Nephron progenitor cell (in vitro differentiated cells): Measurements from ENCODE around the gene MYO9A.

Source experiments
- DNase-seq: peaks from one replicate; pipeline ENCODE4 v3.0.0; 2021
- H3K27ac Mint-ChIP-seq: 2 replicates; pipeline ENCODE4 v1.8.0; 2021; ENCODE audit warnings: mild to moderate bottlenecking, moderate library complexity, mixed read lengths
- H3K27me3 Mint-ChIP-seq: 2 replicates; pipeline ENCODE4 v1.8.0; 2021; ENCODE audit warnings: mild to moderate bottlenecking, low read depth, mixed read lengths; ENCODE audit not compliant: poor library complexity
- H3K36me3 Mint-ChIP-seq: 2 replicates; pipeline ENCODE4 v1.8.0; 2021; ENCODE audit warnings: low read depth, mixed read lengths
- H3K4me1 Mint-ChIP-seq: 2 replicates; pipeline ENCODE4 v1.8.0; 2021; ENCODE audit warnings: mixed read lengths
- H3K4me3 Mint-ChIP-seq: 2 replicates; pipeline ENCODE4 v1.8.0; 2021; ENCODE audit warnings: mild to moderate bottlenecking, moderate library complexity, mixed read lengths
- H3K9me3 Mint-ChIP-seq: 2 replicates; pipeline ENCODE4 v1.8.0; 2021; ENCODE audit warnings: mild to moderate bottlenecking, moderate library complexity, mixed read lengths
- TF ChIP-seq, protein P1 (sequence below): fragments of 200-600 bp; sonication (generic); IDR thresholded peaks from 2 replicates; pipeline ENCODE4 v1.5.0; 2021; ENCODE audit warnings: antibody characterized with exemption

Gene MYO9A

DNA sequence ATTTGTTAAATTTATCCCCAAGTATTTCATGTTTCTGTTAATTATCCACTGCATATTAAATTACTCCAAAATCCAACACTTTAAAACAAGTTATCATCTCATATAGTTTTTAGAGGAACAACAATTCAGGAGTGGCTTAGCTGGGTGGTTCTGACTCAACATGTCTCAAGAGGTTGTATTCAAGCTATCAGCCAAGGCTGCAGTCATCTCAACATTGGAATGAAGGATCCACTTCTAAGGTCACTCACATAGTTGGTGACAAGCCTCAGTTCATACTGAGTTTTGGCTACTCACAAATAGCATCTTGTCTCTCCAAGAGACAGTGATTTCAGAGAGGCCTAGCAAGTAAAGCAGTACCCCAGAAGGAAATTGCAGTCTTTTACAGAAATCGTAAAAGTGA lies 172.9 kb downstream of the MYO9A start:
- no peak overlapping the region for H3K27ac Mint-ChIP-seq
- no peaks in the 10 kb centered on the region for H3K36me3 Mint-ChIP-seq
- no peaks in the 10 kb centered on the region for H3K27me3 Mint-ChIP-seq
- no peak for DNase-seq
- H3K9me3 Mint-ChIP-seq: no peaks in the 10 kb centered on the region
- peaks cover 8% of the 10 kb centered on the region for H3K4me1 Mint-ChIP-seq
- TF ChIP-seq, protein P1, sequence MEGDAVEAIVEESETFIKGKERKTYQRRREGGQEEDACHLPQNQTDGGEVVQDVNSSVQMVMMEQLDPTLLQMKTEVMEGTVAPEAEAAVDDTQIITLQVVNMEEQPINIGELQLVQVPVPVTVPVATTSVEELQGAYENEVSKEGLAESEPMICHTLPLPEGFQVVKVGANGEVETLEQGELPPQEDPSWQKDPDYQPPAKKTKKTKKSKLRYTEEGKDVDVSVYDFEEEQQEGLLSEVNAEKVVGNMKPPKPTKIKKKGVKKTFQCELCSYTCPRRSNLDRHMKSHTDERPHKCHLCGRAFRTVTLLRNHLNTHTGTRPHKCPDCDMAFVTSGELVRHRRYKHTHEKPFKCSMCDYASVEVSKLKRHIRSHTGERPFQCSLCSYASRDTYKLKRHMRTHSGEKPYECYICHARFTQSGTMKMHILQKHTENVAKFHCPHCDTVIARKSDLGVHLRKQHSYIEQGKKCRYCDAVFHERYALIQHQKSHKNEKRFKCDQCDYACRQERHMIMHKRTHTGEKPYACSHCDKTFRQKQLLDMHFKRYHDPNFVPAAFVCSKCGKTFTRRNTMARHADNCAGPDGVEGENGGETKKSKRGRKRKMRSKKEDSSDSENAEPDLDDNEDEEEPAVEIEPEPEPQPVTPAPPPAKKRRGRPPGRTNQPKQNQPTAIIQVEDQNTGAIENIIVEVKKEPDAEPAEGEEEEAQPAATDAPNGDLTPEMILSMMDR: no peak
- no peak overlapping the region for H3K4me3 Mint-ChIP-seq

DNA sequence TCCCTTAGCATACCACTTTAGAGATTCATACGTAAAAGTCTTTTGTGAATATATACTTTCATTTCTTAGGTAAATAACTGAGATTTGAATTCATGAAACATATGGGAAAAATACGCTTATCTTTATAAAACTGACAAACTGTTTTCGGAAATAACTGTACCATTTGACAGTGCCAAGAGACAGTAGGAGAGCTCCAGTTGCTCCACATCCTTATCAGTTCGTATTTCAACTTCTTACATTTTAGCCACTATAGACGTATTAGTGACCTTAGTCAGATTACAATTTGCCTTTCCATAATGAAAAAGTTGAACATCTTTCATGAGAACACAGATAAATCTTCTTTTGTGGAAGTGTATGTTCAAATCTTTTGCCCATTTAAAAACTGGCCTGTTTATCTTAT lies 174.1 kb downstream of the MYO9A start:
- H3K27ac Mint-ChIP-seq: no peak overlapping the region
- TF ChIP-seq, protein P1: no peak

DNA sequence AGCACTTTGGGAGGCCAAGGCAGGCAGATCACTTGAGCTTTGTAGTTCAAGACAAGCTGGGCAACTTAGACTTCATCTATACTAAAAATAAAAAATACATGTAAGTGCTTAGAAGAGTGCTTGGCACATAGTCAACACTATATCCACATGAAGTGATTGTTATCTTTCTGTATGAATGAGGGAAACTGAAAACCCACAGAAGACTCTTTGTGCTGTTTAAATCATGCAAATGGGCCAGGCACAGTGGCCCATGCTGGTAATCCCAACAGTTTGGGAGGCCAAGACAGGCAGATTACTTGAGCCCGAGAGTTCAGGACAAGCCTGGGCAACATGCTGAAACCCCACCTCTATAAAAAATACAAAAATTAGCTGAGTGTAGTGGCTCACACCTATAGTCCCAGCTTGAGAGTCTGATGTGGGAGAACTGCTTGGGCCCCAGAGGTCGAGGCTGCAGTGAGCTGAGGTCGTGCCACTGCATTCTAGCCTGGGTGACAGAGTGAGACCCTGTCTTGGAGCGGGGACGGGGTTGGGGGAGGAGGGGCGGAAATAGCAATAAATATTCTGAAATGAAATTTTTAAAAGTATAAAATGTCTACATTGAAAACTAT lies 177.9 kb downstream of the MYO9A start:
- Mint-ChIP-seq H3K9me3 (no peaks in the 10 kb centered on the region), H3K27ac (peak overlapping the region; percentile 47), H3K4me3 (no peak overlapping the region), H3K36me3 (peaks cover 7% of the 10 kb centered on the region), H3K27me3 (no peaks in the 10 kb centered on the region), H3K4me1 (peaks cover 9% of the 10 kb centered on the region)
- DNase-seq: peak; percentile 5
- TF ChIP-seq, protein P1: no peak

More for the DNA sequence above, 174.1 kb downstream of the MYO9A start:
- Mint-ChIP-seq H3K9me3 (no peaks in the 10 kb centered on the region), H3K27me3 (no peaks in the 10 kb centered on the region), H3K36me3 (no peaks in the 10 kb centered on the region), H3K4me1 (peaks cover 9% of the 10 kb centered on the region), H3K4me3 (no peak overlapping the region)
- DNase-seq: no peak

DNA sequence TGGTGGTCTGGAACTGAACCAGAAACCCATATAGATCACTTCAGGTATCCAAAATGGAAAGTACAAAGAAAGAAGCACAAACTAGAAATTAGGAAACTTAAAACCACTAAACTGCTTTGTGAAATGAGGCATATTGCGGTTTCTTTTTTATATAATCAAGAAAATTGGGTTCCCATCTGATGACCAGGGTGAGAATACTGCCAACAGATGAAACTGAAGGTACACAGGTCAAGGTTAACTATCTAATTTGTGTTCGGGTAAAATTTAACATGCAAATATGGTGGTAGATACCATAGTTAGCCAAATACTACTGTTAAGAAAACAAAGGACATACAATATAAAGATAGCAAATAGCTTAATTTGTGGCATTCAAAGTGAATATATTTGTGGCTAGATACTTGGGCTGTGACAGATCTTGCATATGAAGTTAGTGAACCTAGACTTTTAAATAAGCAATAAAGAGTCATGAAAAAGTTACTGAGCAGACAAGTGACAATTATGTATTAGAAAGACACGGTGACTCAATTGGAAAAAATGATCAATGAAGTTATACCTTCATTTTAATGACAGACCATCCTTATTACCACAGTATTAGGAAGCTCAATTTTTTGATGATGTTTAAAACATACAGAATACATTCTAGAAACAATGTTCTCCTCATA lies 180.2 kb downstream of the MYO9A start:
- peaks cover 9% of the 10 kb centered on the region for H3K4me1 Mint-ChIP-seq
- H3K36me3 Mint-ChIP-seq: peaks cover 28% of the 10 kb centered on the region
- TF ChIP-seq, protein P1: no peak

DNA sequence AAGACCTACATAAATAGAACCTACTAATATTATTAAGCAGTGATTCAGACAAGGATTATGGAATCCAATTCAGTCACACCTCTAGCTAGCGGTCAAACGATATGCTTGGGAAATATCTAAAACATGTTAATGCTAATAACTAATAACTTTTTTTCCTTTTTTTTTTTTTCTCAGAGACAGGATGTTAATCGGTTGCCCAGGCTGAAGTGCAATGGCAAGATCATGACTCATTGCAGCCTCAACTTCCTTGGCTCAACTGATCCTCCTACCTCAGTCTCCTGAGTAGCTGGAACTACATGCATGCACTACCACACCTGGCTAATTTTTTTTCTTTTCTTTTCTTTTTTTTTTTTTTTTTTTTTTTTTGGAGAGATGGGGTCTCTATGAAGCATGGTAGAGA lies 183.5 kb downstream of the MYO9A start:
- Mint-ChIP-seq H3K4me1 (no peaks in the 10 kb centered on the region), H3K36me3 (peaks cover 61% of the 10 kb centered on the region), H3K27ac (no peak overlapping the region)

More for the DNA sequence above, 180.2 kb downstream of the MYO9A start:
- H3K4me3 Mint-ChIP-seq: no peak overlapping the region
- no peaks in the 10 kb centered on the region for H3K27me3 Mint-ChIP-seq
- no peak for DNase-seq
- no peaks in the 10 kb centered on the region for H3K9me3 Mint-ChIP-seq
- no peak overlapping the region for H3K27ac Mint-ChIP-seq

More for the DNA sequence above, 183.5 kb downstream of the MYO9A start:
- TF ChIP-seq, protein P1: no peak
- Mint-ChIP-seq H3K4me3 (no peak overlapping the region), H3K9me3 (peaks cover 21% of the 10 kb centered on the region), H3K27me3 (no peaks in the 10 kb centered on the region)
- DNase-seq: no peak
